ENCODE results near the gene ATP6V1G1.

DNA sequence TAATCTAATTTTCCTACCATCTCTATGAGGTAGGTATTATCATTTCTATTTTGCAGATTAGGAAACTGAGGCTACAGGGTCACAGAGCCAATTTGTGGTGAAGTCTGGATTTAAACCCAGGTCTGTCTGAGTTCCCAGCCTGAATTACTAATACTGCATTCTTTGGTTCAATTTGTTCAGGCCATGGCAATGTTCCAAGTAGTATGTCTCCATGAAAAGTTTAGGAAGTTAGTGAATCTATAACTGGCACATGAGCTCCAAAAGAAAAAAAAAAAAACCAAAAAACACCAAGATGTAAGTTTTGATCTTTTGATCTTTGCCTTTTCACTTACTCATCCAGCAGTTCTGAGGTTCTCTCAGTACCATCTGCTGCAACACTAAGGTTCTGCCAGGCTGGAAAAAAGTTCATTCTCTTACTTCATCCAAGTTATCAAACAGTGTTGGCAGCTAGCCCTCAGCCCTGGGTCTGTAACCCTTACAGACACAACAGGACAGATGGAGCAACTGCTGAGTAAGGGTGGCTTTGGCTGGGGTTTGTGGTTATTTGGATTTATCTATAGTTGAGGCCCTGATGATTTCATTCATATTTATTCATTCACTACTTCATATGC lies 19.1 kb downstream of the ATP6V1G1 start:
- TF ChIP-seq, protein P1, sequence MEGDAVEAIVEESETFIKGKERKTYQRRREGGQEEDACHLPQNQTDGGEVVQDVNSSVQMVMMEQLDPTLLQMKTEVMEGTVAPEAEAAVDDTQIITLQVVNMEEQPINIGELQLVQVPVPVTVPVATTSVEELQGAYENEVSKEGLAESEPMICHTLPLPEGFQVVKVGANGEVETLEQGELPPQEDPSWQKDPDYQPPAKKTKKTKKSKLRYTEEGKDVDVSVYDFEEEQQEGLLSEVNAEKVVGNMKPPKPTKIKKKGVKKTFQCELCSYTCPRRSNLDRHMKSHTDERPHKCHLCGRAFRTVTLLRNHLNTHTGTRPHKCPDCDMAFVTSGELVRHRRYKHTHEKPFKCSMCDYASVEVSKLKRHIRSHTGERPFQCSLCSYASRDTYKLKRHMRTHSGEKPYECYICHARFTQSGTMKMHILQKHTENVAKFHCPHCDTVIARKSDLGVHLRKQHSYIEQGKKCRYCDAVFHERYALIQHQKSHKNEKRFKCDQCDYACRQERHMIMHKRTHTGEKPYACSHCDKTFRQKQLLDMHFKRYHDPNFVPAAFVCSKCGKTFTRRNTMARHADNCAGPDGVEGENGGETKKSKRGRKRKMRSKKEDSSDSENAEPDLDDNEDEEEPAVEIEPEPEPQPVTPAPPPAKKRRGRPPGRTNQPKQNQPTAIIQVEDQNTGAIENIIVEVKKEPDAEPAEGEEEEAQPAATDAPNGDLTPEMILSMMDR (IDR thresholded peaks at IDR 0.05), result no peak
- TF ChIP-seq POLR2AphosphoS5 (IDR thresholded peaks at IDR 0.05; ENCODE audit: insufficient read depth in 1 of 2, low read depth in 1 of 2), result no peak
